ENCODE data around the gene STAB2. TPM values are rescaled to one million over a fixed set of nuclear protein-coding genes. Genes with fewer than 3 reads are reported as not detected.
"Not testable (repeated sequence)": the region's sequence is repeated elsewhere in the genome, so short reads cannot be mapped to it uniquely, and the experiment has no call there.

STAB2 gene
- total RNA-seq, 2 donors from 2014 or later, result not detected

GRCh38 chr12:103645202-103645601, 58.1 kb downstream of the STAB2 start:
- Mint-ChIP-seq H3K27ac (no peak overlapping the region), H3K4me1 (no peaks in the 10 kb centered on the region), H3K9me3 (peaks cover 7% of the 10 kb centered on the region), H3K4me3 (no peak overlapping the region), H3K36me3 (ENCODE audit: low read depth) (no peaks in the 10 kb centered on the region), H3K27me3 (ENCODE audit: insufficient read depth) (peaks cover 2% of the 10 kb centered on the region)
- no peak overlapping the region for H3K4me3 ChIP-seq (ENCODE audit: low read length)
- no peak overlapping the region for H3K27ac ChIP-seq (ENCODE audit: low read depth, low read length)
- no peak for DNase-seq
- peaks cover 1% of the 10 kb centered on the region for H3K9me3 ChIP-seq (ENCODE audit: control insufficient read depth, low read length)
- no peaks in the 10 kb centered on the region for H3K36me3 ChIP-seq (ENCODE audit: control insufficient read depth, insufficient read depth, low read length)
- WGBS, 2 experiments (ENCODE audit: insufficient coverage in 1 of 2, insufficient read length in 1 of 2), result 95 to 100% methylated on average over 1 of the region's 1 CpG
- TF ChIP-seq, protein P1, sequence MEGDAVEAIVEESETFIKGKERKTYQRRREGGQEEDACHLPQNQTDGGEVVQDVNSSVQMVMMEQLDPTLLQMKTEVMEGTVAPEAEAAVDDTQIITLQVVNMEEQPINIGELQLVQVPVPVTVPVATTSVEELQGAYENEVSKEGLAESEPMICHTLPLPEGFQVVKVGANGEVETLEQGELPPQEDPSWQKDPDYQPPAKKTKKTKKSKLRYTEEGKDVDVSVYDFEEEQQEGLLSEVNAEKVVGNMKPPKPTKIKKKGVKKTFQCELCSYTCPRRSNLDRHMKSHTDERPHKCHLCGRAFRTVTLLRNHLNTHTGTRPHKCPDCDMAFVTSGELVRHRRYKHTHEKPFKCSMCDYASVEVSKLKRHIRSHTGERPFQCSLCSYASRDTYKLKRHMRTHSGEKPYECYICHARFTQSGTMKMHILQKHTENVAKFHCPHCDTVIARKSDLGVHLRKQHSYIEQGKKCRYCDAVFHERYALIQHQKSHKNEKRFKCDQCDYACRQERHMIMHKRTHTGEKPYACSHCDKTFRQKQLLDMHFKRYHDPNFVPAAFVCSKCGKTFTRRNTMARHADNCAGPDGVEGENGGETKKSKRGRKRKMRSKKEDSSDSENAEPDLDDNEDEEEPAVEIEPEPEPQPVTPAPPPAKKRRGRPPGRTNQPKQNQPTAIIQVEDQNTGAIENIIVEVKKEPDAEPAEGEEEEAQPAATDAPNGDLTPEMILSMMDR (conservative IDR thresholded peaks at IDR 0.05), result no peak
- H3K9ac ChIP-seq (ENCODE audit: extremely low read depth, low read length, poor library complexity, severe bottlenecking), result no peak overlapping the region
- no peaks in the 10 kb centered on the region for H3K27me3 ChIP-seq (ENCODE audit: control insufficient read depth, insufficient read depth, low read length, poor library complexity, severe bottlenecking)
- no peaks in the 10 kb centered on the region for H3K4me1 ChIP-seq (ENCODE audit: control insufficient read depth, insufficient read depth, low read length)

GRCh38 chr12:103647267-103647666, 60.2 kb downstream of the STAB2 start:
- Histone ChIP-seq H3K9ac (ENCODE audit: extremely low read depth, low read length, poor library complexity, severe bottlenecking) (no peak overlapping the region), H3K27ac (ENCODE audit: low read depth, low read length) (no peak overlapping the region), H3K9me3 (ENCODE audit: control insufficient read depth, low read length) (no peaks in the 10 kb centered on the region), H3K4me3 (ENCODE audit: low read length) (no peak overlapping the region), H3K36me3 (ENCODE audit: control insufficient read depth, insufficient read depth, low read length) (no peaks in the 10 kb centered on the region), H3K4me1 (ENCODE audit: control insufficient read depth, insufficient read depth, low read length) (no peaks in the 10 kb centered on the region), H3K27me3 (ENCODE audit: control insufficient read depth, insufficient read depth, low read length, poor library complexity, severe bottlenecking) (no peaks in the 10 kb centered on the region)
- no peaks in the 10 kb centered on the region for H3K27me3 Mint-ChIP-seq (ENCODE audit: insufficient read depth)
- TF ChIP-seq, protein P1 (conservative IDR thresholded peaks at IDR 0.05), result no peak
- H3K4me3 Mint-ChIP-seq, result no peak overlapping the region
- no peak overlapping the region for H3K27ac Mint-ChIP-seq
- no peaks in the 10 kb centered on the region for H3K4me1 Mint-ChIP-seq
- peaks cover 5% of the 10 kb centered on the region for H3K9me3 Mint-ChIP-seq
- WGBS, 2 experiments (ENCODE audit: insufficient coverage in 1 of 2, insufficient read length in 1 of 2), result 83 to 87% methylated on average over 2 of the region's 2 CpGs
- no peaks in the 10 kb centered on the region for H3K36me3 Mint-ChIP-seq (ENCODE audit: low read depth)
- no peak for DNase-seq

DNA sequence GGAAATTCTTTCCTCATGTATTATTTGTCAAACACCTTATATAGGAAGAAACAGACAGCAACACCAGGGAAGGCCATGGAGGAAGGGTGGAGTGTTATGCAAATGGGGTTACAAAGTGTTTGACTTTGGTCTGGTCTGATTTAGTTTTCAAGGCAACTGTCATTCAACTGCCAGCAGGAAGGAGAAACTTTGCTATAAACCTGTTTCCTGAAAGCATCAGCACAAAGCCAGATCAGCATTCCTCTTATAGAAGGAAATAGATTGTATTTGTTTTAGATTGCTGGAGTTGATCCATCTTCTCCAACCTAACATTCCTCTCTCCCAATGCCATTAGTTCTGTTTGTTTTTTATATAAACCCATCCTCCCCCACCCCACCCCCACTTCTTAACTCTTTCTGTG, 65.7 kb downstream of the STAB2 start:
- TF ChIP-seq, protein P1 (conservative IDR thresholded peaks at IDR 0.05), result no peak
- DNase-seq, result no peak
- H3K9ac ChIP-seq (ENCODE audit: extremely low read depth, low read length, poor library complexity, severe bottlenecking), result no peak overlapping the region
- no peak overlapping the region for H3K27ac ChIP-seq (ENCODE audit: low read depth, low read length)
- no peak overlapping the region for H3K4me3 Mint-ChIP-seq
- H3K36me3 ChIP-seq (ENCODE audit: control insufficient read depth, insufficient read depth, low read length), result no peaks in the 10 kb centered on the region
- H3K4me1 ChIP-seq (ENCODE audit: control insufficient read depth, insufficient read depth, low read length), result no peaks in the 10 kb centered on the region
- H3K4me3 ChIP-seq (ENCODE audit: low read length), result no peak overlapping the region
- H3K9me3 Mint-ChIP-seq, result no peaks in the 10 kb centered on the region
- H3K36me3 Mint-ChIP-seq (ENCODE audit: low read depth), result no peaks in the 10 kb centered on the region
- H3K27me3 ChIP-seq (ENCODE audit: control insufficient read depth, insufficient read depth, low read length, poor library complexity, severe bottlenecking), result no peaks in the 10 kb centered on the region
- no peaks in the 10 kb centered on the region for H3K4me1 Mint-ChIP-seq
- H3K9me3 ChIP-seq (ENCODE audit: control insufficient read depth, low read length), result no peaks in the 10 kb centered on the region
- no peaks in the 10 kb centered on the region for H3K27me3 Mint-ChIP-seq (ENCODE audit: insufficient read depth)
- H3K27ac Mint-ChIP-seq, result no peak overlapping the region

DNA sequence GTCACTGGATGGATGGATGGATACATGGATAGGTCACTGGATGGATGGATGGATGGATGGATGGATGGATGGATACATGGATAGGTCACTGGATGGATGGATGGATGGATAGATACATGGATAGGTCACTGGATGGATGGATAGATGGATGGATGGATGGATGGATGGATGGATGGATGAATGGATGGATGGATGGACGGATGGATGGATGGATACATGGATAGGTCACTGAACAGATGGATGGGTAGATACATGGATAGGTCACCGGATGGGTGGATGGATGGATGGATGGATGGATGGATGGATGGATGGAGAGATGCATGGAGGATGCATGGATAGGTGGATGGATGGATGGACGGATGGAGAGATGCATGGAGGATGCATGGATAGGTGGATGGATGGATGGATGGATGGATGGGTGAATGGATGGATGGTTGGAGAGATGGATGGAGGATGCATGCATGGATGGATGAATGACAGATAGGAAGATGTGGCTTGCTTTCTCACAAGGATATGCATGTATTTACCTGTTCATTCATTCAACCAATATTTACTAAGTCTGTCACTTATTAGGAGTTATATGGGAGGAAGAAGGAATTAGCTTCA, 66.6 kb downstream of the STAB2 start:
- H3K36me3 ChIP-seq (ENCODE audit: control insufficient read depth, insufficient read depth, low read length); H3K27me3 Mint-ChIP-seq (ENCODE audit: insufficient read depth); H3K4me1 Mint-ChIP-seq; H3K9me3 ChIP-seq (ENCODE audit: control insufficient read depth, low read length); H3K27ac Mint-ChIP-seq; H3K4me3 ChIP-seq (ENCODE audit: low read length); H3K27ac ChIP-seq (ENCODE audit: low read depth, low read length); H3K9me3 Mint-ChIP-seq; DNase-seq; H3K4me3 Mint-ChIP-seq; H3K4me1 ChIP-seq (ENCODE audit: control insufficient read depth, insufficient read depth, low read length); H3K36me3 Mint-ChIP-seq (ENCODE audit: low read depth); H3K27me3 ChIP-seq (ENCODE audit: control insufficient read depth, insufficient read depth, low read length, poor library complexity, severe bottlenecking); H3K9ac ChIP-seq (ENCODE audit: extremely low read depth, low read length, poor library complexity, severe bottlenecking): not testable (repeated sequence)
- 83 to 95% methylated on average over 2 to 3 of the region's 3 CpGs for WGBS, 2 experiments (ENCODE audit: insufficient coverage in 1 of 2, insufficient read length in 1 of 2)

Measured in endodermal cell (in vitro differentiated cells).